ENCODE measurements around the gene DOCK10.

DNA sequence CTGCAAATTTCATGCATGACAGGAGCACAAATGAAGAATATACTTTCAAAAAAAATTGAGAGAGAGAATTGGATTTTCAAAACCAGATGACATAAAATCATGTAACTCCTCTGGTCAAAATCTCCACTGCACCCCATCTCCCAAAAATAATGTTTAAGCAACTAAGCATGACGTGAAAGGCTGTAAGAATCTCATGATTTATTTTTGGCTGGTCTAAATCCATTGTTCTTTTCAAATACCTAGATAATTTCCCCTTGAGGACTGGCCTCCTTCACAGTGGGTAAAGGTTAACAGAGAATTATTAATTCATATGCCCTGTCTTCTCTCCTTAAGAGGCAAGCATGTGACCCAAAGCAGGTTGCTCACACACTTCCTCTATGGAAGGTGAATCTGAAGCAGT lies 224.6 kb downstream of the DOCK10 start:
- TF ChIP-seq, protein P1, sequence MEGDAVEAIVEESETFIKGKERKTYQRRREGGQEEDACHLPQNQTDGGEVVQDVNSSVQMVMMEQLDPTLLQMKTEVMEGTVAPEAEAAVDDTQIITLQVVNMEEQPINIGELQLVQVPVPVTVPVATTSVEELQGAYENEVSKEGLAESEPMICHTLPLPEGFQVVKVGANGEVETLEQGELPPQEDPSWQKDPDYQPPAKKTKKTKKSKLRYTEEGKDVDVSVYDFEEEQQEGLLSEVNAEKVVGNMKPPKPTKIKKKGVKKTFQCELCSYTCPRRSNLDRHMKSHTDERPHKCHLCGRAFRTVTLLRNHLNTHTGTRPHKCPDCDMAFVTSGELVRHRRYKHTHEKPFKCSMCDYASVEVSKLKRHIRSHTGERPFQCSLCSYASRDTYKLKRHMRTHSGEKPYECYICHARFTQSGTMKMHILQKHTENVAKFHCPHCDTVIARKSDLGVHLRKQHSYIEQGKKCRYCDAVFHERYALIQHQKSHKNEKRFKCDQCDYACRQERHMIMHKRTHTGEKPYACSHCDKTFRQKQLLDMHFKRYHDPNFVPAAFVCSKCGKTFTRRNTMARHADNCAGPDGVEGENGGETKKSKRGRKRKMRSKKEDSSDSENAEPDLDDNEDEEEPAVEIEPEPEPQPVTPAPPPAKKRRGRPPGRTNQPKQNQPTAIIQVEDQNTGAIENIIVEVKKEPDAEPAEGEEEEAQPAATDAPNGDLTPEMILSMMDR (IDR thresholded peaks at IDR 0.05), result no peak
- TF ChIP-seq EP300 (IDR thresholded peaks at IDR 0.05) (no peak), POLR2A (IDR thresholded peaks at IDR 0.05) (no peak)
